H1 (cell line): ENCODE data around the gene CRKL. TPM values are rescaled to one million over a fixed set of nuclear protein-coding genes. Genes with fewer than 3 reads are reported as not detected.

Experiments used
- CTCF ChIA-PET: fragments of 300-600 bp; sonication (Branson Sonifier 250); formaldehyde crosslinking; loops from one replicate; lab custom pipeline; 2021; ENCODE audit not compliant: partially characterized antibody; lab: Charles Lee
- POLR2A ChIA-PET: fragments of 300-600 bp; sonication (Branson Sonifier 250); formaldehyde crosslinking; loops from one replicate; lab custom pipeline; 2021; ENCODE audit warnings: inconsistent platforms; ENCODE audit not compliant: partially characterized antibody; lab: Charles Lee
- DNase-seq, 2 experiments: peaks; one replicate each; pipeline versions ENCODE4 v3.0.0 to v3.0.0-alpha.2; 2010 to 2022; ENCODE audit warnings: low spot score in 2 of 2, low read depth in 1 of 2, mixed read lengths in 1 of 2
- FAIRE-seq: peaks from 2 replicates; lab custom pipeline; 2011; peaks lifted over from hg19 to GRCh38; lab: Jason Lieb, UNC
- H2AFZ ChIP-seq: 2 replicates; pipeline ENCODE4 v1.8.1; 2012; ENCODE audit warnings: low read length, inconsistent platforms
- H2AK5ac ChIP-seq: 2 replicates; pipeline ENCODE4 v1.6.1; 2013; ENCODE audit warnings: low read depth, low read length
- H2BK120ac ChIP-seq: replicated peaks from 2 replicates; pipeline ENCODE3; 2013; ENCODE audit warnings: low read depth, low read length, inconsistent platforms
- H2BK12ac ChIP-seq: 2 replicates; pipeline ENCODE4 v1.6.1; 2013; ENCODE audit warnings: low read depth, low read length
- H2BK15ac ChIP-seq: 2 replicates; pipeline ENCODE4 v1.6.1; 2013; ENCODE audit warnings: low read length
- H2BK20ac ChIP-seq: 2 replicates; pipeline ENCODE4 v1.6.1; 2013; ENCODE audit warnings: low read length
- H2BK5ac ChIP-seq: 2 replicates; pipeline ENCODE4 v1.6.1; 2013; ENCODE audit warnings: low read depth, low read length
- H3K14ac ChIP-seq: 2 replicates; pipeline ENCODE4 v1.6.1; 2013; ENCODE audit warnings: inconsistent platforms; ENCODE audit not compliant: insufficient read length
- H3K18ac ChIP-seq: 2 replicates; pipeline ENCODE4 v1.6.1; 2013; ENCODE audit warnings: low read length; ENCODE audit errors: extremely low read depth
- H3K23ac ChIP-seq: 2 replicates; pipeline ENCODE4 v1.6.1; 2013; ENCODE audit warnings: inconsistent platforms; ENCODE audit not compliant: insufficient read length
- H3K23me2 ChIP-seq: 2 replicates; pipeline ENCODE4 v1.6.1; 2013; ENCODE audit warnings: low read depth, low read length
- H3K27ac ChIP-seq: 2 replicates; pipeline ENCODE4 v1.6.1; 2011; ENCODE audit warnings: low read depth, low read length, inconsistent platforms
- H3K27me3 ChIP-seq, 4 experiments: replicated peaks in 1 of 4; 1 replicate in 1 of 4; 2 replicates in 3 of 4; pipeline versions ENCODE4 v1.6.1 to v1.8.1; 2011 to 2013; ENCODE audit warnings: low read length in 3 of 4, mild to moderate bottlenecking in 3 of 4, inconsistent platforms in 2 of 4, mixed read lengths in 2 of 4, moderate library complexity in 1 of 4; ENCODE audit not compliant: control insufficient read depth in 3 of 4, insufficient read depth in 3 of 4; ENCODE audit errors: extremely low read depth in 1 of 4
- H3K36me3 ChIP-seq, 4 experiments: 2 replicates each; pipeline versions ENCODE4 v1.6.1 to v1.8.1; 2011 to 2013; ENCODE audit warnings: mild to moderate bottlenecking in 4 of 4, low read length in 3 of 4, moderate library complexity in 2 of 4, control low read depth in 1 of 4, inconsistent platforms in 1 of 4; ENCODE audit not compliant: insufficient read depth in 4 of 4, control insufficient read depth in 2 of 4
- H3K4ac ChIP-seq: replicated peaks from 2 replicates; pipeline ENCODE3; 2013; ENCODE audit warnings: low read length, low read depth, mixed read lengths, inconsistent platforms; ENCODE audit not compliant: insufficient read length
- H3K4me1 ChIP-seq, 4 experiments: replicated peaks in 1 of 4; 1 replicate in 1 of 4; 2 replicates in 3 of 4; pipeline versions ENCODE4 v1.6.1 to v1.8.1; 2011 to 2013; ENCODE audit warnings: low read length in 3 of 4, inconsistent platforms in 2 of 4, mixed read lengths in 1 of 4; ENCODE audit not compliant: insufficient read depth in 4 of 4, control insufficient read depth in 3 of 4
- H3K4me2 ChIP-seq, 2 experiments: 2 replicates each; pipeline versions ENCODE4 v1.6.1 to v1.8.1; 2011 to 2013; ENCODE audit warnings: low read depth in 2 of 2, low read length in 2 of 2, control low read depth in 1 of 2, inconsistent platforms in 1 of 2, mild to moderate bottlenecking in 1 of 2; ENCODE audit not compliant: insufficient read depth in 1 of 2
- H3K4me3 ChIP-seq, 4 experiments: fragments of 200-600, 300-600 bp in 1 of 4; sonication (generic), shearing (Covaris generic), sonication (Bioruptor Twin) in 1 of 4; 2 replicates each; pipeline versions ENCODE4 v1.5.1 to v1.8.1; 2011 to 2016; ENCODE audit warnings: low read length in 4 of 4, low read depth in 3 of 4, control low read depth in 2 of 4, inconsistent platforms in 2 of 4, mild to moderate bottlenecking in 2 of 4, mixed read lengths in 1 of 4, moderate library complexity in 1 of 4; ENCODE audit not compliant: insufficient read depth in 2 of 4; ENCODE audit errors: extremely low read depth in 1 of 4
- H3K56ac ChIP-seq: replicated peaks from 2 replicates; pipeline ENCODE3; 2013; ENCODE audit warnings: low read depth, mild to moderate bottlenecking, mixed read lengths, low read length, inconsistent platforms; ENCODE audit not compliant: insufficient read length
- H3K79me1 ChIP-seq: 2 replicates; pipeline ENCODE4 v1.6.1; 2013; ENCODE audit warnings: low read depth, low read length, control low read depth
- H3K79me2 ChIP-seq, 2 experiments: 2 replicates each; pipeline versions ENCODE4 v1.6.1 to v1.8.1; 2012 to 2013; ENCODE audit warnings: low read length in 2 of 2, mild to moderate bottlenecking in 2 of 2, inconsistent platforms in 1 of 2; ENCODE audit not compliant: insufficient read depth in 2 of 2, control insufficient read depth in 1 of 2
- H3K9ac ChIP-seq, 4 experiments: replicated peaks in 1 of 4; 1 replicate in 1 of 4; 2 replicates in 3 of 4; pipeline versions ENCODE4 v1.6.1 to v1.8.1; 2011 to 2013; ENCODE audit warnings: low read depth in 3 of 4, low read length in 3 of 4, control low read depth in 2 of 4, mild to moderate bottlenecking in 2 of 4, moderate library complexity in 2 of 4, inconsistent platforms in 1 of 4; ENCODE audit errors: extremely low read depth in 1 of 4
- H3K9me3 ChIP-seq, 2 experiments: 2 replicates each; pipeline versions ENCODE4 v1.6.1 to v1.8.1; 2012 to 2013; ENCODE audit warnings: mild to moderate bottlenecking in 2 of 2, moderate library complexity in 2 of 2, control low read depth in 1 of 2, inconsistent platforms in 1 of 2, low read depth in 1 of 2, low read length in 1 of 2, mixed read lengths in 1 of 2; ENCODE audit not compliant: insufficient read depth in 2 of 2
- H4K20me1 ChIP-seq, 2 experiments: replicated peaks in 1 of 2; 2 replicates each; pipeline versions ENCODE3 to v1.8.1; 2011 to 2013; ENCODE audit warnings: inconsistent platforms in 2 of 2, low read length in 2 of 2, mild to moderate bottlenecking in 1 of 2; ENCODE audit not compliant: insufficient read depth in 2 of 2, control insufficient read depth in 1 of 2
- H4K5ac ChIP-seq: 2 replicates; pipeline ENCODE4 v1.6.1; 2013; ENCODE audit warnings: low read length, low read depth, mixed read lengths, inconsistent platforms; ENCODE audit not compliant: insufficient read length
- H4K8ac ChIP-seq: 2 replicates; pipeline ENCODE4 v1.8.0; 2013; ENCODE audit warnings: mild to moderate bottlenecking, moderate library complexity, low read length, inconsistent platforms; ENCODE audit not compliant: insufficient read depth; ENCODE audit errors: extremely low read depth
- H4K91ac ChIP-seq: replicated peaks from 2 replicates; pipeline ENCODE3; 2013; ENCODE audit warnings: low read length, mixed read lengths, inconsistent platforms; ENCODE audit not compliant: insufficient read length
- PHF8 ChIP-seq: fragments of 200-600 bp; sonication (generic); conservative IDR thresholded peaks from 2 replicates; pipeline ENCODE4 v1.7.1; 2012; ENCODE audit warnings: low read depth, mild to moderate bottlenecking, inconsistent platforms, low read length, moderate library complexity
- SUZ12 ChIP-seq: fragments of 200-600 bp; sonication (generic); IDR thresholded peaks from 2 replicates; pipeline ENCODE4 v1.6.1; 2012; ENCODE audit warnings: mild to moderate bottlenecking, inconsistent platforms, low read length, moderate library complexity, mixed read lengths
- WGBS, 2 experiments: shearing (Covaris generic) in 1 of 2; methylation state at CpG; one replicate each; pipeline versions ENCODE4 v1.1.6 to v1.1.7; 2013 to 2015; ENCODE audit warnings: low lambda C conversion rate in 2 of 2, mixed read lengths in 2 of 2, inconsistent platforms in 1 of 2, low coverage in 1 of 2, missing lambda C conversion rate in 1 of 2; ENCODE audit not compliant: insufficient replicate concordance in 2 of 2, insufficient coverage in 1 of 2, insufficient read length in 1 of 2; ENCODE audit errors: extremely low coverage in 1 of 2, missing lambda C conversion rate in 1 of 2; 5-methylcytosine and 5-hydroxymethylcytosine counted together
- polyA plus RNA-seq, 7 experiments: library from polyadenylated mRNA; depleted of rRNA in 3 of 7; stranded (reverse) in 5 of 7; unstranded in 2 of 7; fragments of >200 nt in 5 of 7; fragments of 200-250 nt in 2 of 7; gene quantifications; 1 replicate in 5 of 7; 2 replicates in 1 of 7; 4 replicates in 1 of 7; pipeline versions ENCODE4 v1.2.1 to v1.2.3, GENCODE V29; 2011 to 2013; ENCODE audit warnings: missing spikeins in 2 of 7, mixed read lengths in 2 of 7
- total RNA-seq: library from RNA; stranded (reverse); fragmentation: NEBNext Ultra II Directional; extraction: Animal tissue kit (Norgen Biotek cat#: 25700); gene quantifications from 2 replicates; pipeline ENCODE4 v1.2.1, GENCODE V29; 2021

Gene CRKL
- total and polyA plus RNA-seq, 2 of the 8 experiments (the other 6 are each of a cell fraction or from before 2014, with no cell fraction given), result 34.5 to 94.5 TPM

DNA sequence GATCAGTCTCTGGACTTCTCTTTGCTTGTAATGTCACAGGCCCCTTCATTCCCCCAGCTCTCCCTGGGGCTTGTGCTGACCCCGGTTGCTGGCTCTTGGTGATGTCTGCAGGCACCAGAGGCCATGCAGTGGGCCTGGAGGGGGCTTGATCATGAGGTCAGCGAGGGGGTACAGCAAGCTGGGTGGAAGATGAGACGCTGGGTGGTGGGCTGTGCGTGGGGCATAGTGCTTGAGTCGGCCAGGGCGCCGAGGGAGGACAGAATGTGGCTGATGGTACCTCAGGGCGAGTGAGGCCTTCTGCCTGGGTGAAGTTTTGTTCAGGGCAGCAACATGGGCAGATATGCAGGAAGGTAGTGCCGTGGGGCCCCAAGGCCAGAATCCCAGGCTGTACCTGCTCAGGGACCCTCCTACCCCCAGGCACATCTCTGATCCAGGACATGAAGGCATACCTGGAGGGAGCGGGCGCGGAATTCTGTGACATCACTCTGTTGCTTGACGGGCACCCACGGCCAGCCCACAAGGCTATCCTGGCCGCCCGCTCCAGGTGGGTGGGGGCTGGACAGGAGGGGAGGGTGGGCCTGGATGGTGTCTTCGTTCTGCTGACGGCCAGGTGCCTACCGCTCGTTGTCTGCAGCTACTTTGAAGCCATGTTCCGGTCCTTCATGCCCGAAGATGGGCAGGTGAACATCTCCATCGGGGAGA is 78.3 kb downstream of the CRKL start:
- Histone ChIP-seq H2AK5ac (no peak overlapping the region), H3K23me2 (no peaks in the 10 kb centered on the region), H2BK20ac (no peak overlapping the region), H3K4me3 (no peak overlapping the region), H3K56ac (no peak overlapping the region), H4K5ac (no peak overlapping the region), H3K4ac (no peak overlapping the region), H4K8ac (no peak overlapping the region), H2AFZ (no peak overlapping the region), H3K9me3 (no peaks in the 10 kb centered on the region), H3K79me2 (no peaks in the 10 kb centered on the region; a peak in 1 of 4 replicates), H3K27me3 (no peaks in the 10 kb centered on the region), H3K18ac (no peak overlapping the region), H2BK12ac (no peak overlapping the region), H3K79me1 (no peaks in the 10 kb centered on the region), H2BK5ac (no peak overlapping the region), H3K36me3 (peaks cover 2 to 15% (median 8%) of the 10 kb centered on the region in 4 experiments; a peak in 5 of 8 replicates), H3K4me1 (peaks cover 0 to 2% (median under 1%) of the 10 kb centered on the region in 4 experiments; a peak in 4 of 7 replicates), H4K20me1 (peaks cover 6 to 13% of the 10 kb centered on the region in 2 experiments), H4K91ac (no peak overlapping the region), H2BK120ac (no peak overlapping the region), H3K14ac (no peak overlapping the region), H3K23ac (no peak overlapping the region), H3K27ac (no peak overlapping the region; the same call in 1 of the 2 replicates), H2BK15ac (no peak overlapping the region), H3K4me2 (no peak overlapping the region), H3K9ac (no peak overlapping the region)
- no peak for DNase-seq
- FAIRE-seq, result no peak
- ChIA-PET CTCF (no interaction called here), POLR2A (interaction anchor here (0.5 to 1.6 kb wide), 3 partner anchors 13 to 432 kb away, joined by 3 to 5 read pairs (median 3); partner anchors contain the start of gene LZTR1)
- WGBS, 2 experiments, result 92% methylated on average over 18 of the region's 23 CpGs; no CpG with 5 or more reads in 1 of the 2 experiments
- TF ChIP-seq SUZ12 (no peak), PHF8 (no peak)
